K562 (cell line): ENCODE measurements around the gene UQCR11. TPM values are rescaled to one million over a fixed set of nuclear protein-coding genes. Genes with fewer than 3 reads are reported as not detected.

ENCODE experiments used
- ADNP ChIP-seq: fragments of 200-800 bp; sonication (Bioruptor generic); IDR thresholded peaks from 2 replicates; pipeline ENCODE4 v1.6.1; 2016; ENCODE audit warnings: missing genetic modification characterization, missing compliant biosample characterization
- BCOR ChIP-seq: fragments of 450-650 bp; IDR thresholded peaks from 2 replicates; pipeline ENCODE4 v1.6.1; 2016
- CBFB ChIP-seq: sonication (generic); formaldehyde crosslinking; IDR thresholded peaks from 2 replicates; pipeline ENCODE4 v1.4.0; 2020; ENCODE audit warnings: mild to moderate bottlenecking, missing genetic modification reagents
- DDX20 ChIP-seq: fragments of 450-650 bp; IDR thresholded peaks from 2 replicates; pipeline ENCODE4 v1.6.1; 2016; ENCODE audit warnings: missing genetic modification characterization, low read depth, mild to moderate bottlenecking, missing compliant biosample characterization, moderate library complexity
- GTF2F1 ChIP-seq: IDR thresholded peaks from 2 replicates; pipeline ENCODE4 v1.6.1; 2011; ENCODE audit warnings: low read depth, low read length, improper control_type of control experiment
- HSF4 ChIP-seq: fragments of 250-450 bp; sonication (Bioruptor Pico); IDR thresholded peaks from 2 replicates; pipeline ENCODE4 v2.1.2; 2022; ENCODE audit warnings: mild to moderate bottlenecking, moderate library complexity, borderline replicate concordance
- MTA3 ChIP-seq: fragments of 450-650 bp; formaldehyde crosslinking; IDR thresholded peaks from 2 replicates; pipeline ENCODE4 v1.6.1; 2017; ENCODE audit warnings: mild to moderate bottlenecking, borderline replicate concordance
- NFIC ChIP-seq: fragments of 450-650 bp; IDR thresholded peaks from 2 replicates; pipeline ENCODE4 v1.6.1; 2017; ENCODE audit warnings: mild to moderate bottlenecking, inconsistent platforms
- NRF1 ChIP-seq, 2 experiments: fragments of 450-650 bp; IDR thresholded peaks in 1 of 2; conservative IDR thresholded peaks in 1 of 2; 2 replicates each; pipeline ENCODE4 v1.6.1; 2014; ENCODE audit warnings: mild to moderate bottlenecking in 2 of 2
- PHB2 ChIP-seq: fragments of 450-650 bp; IDR thresholded peaks from 2 replicates; pipeline ENCODE4 v1.6.1; 2017; ENCODE audit warnings: low read depth
- RBM25 ChIP-seq: fragments of 200-400 bp; formaldehyde crosslinking; IDR thresholded peaks from 2 replicates; pipeline ENCODE4 v1.6.1; 2018; ENCODE audit warnings: low read length, low read depth, moderate library complexity; ENCODE audit not compliant: severe bottlenecking
- RFX5 ChIP-seq: IDR thresholded peaks from 2 replicates; pipeline ENCODE4 v1.6.1; 2011; ENCODE audit warnings: low read depth, mild to moderate bottlenecking, improper control_type of control experiment, low read length
- SOX6 ChIP-seq: fragments of 450-650 bp; IDR thresholded peaks from 2 replicates; pipeline ENCODE4 v1.6.1; 2014; ENCODE audit warnings: mild to moderate bottlenecking
- STAT5B ChIP-seq: fragments of 250-450 bp; sonication (Bioruptor Pico); IDR thresholded peaks from 2 replicates; pipeline ENCODE4 v1.8.0; 2021; ENCODE audit warnings: mild to moderate bottlenecking, inconsistent platforms
- TAF1 ChIP-seq: IDR thresholded peaks from 2 replicates; pipeline ENCODE4 v1.6.1; 2011; ENCODE audit warnings: mild to moderate bottlenecking, low read length, moderate library complexity; ENCODE audit not compliant: insufficient read depth, control insufficient read depth, severe bottlenecking; ENCODE audit errors: extremely low read depth
- TAL1 ChIP-seq: fragments of 450-650 bp; IDR thresholded peaks from 2 replicates; pipeline ENCODE4 v1.6.1; 2016; ENCODE audit warnings: mild to moderate bottlenecking
- ZC3H4 ChIP-seq: sonication (generic); formaldehyde crosslinking; IDR thresholded peaks from 2 replicates; pipeline ENCODE4 v1.9.0; 2021; ENCODE audit warnings: missing genetic modification reagents, borderline replicate concordance
- ZKSCAN1 ChIP-seq: fragments of 150-350 bp; IDR thresholded peaks from 2 replicates; pipeline ENCODE4 v1.6.1; 2016; ENCODE audit warnings: low read depth, low read length
- ZNF431 ChIP-seq: sonication (generic); formaldehyde crosslinking; IDR thresholded peaks from 2 replicates; pipeline ENCODE4 v1.8.0; 2022; ENCODE audit warnings: mild to moderate bottlenecking, missing genetic modification reagents
- ZNF584 ChIP-seq: fragments of 200-800 bp; sonication (Bioruptor generic); IDR thresholded peaks from 2 replicates; pipeline ENCODE4 v1.6.1; 2016; ENCODE audit warnings: low read depth, mild to moderate bottlenecking, missing genetic modification characterization, missing compliant biosample characterization
- ZNF589 ChIP-seq: fragments of 200-800 bp; sonication (Bioruptor generic); IDR thresholded peaks from 2 replicates; pipeline ENCODE4 v1.6.1; 2016; ENCODE audit warnings: low read depth, missing genetic modification characterization, missing compliant biosample characterization
- polyA plus RNA-seq, 8 experiments: library from polyadenylated mRNA; depleted of rRNA in 4 of 8; stranded (reverse) in 5 of 8; unstranded in 3 of 8; fragments of >200 nt; fragmentation: Nextera tagmentation in 2 of 8; fragmentation: Illumina TruSeq in 1 of 8; extraction: Ambion mirVana in 2 of 8; extraction: Trizol in 1 of 8; gene quantifications; 2 replicates each; pipeline versions ENCODE4 v1.2.1 to v1.2.3, GENCODE V29; 2011 to 2014; ENCODE audit warnings: inconsistent platforms in 1 of 8, missing spikeins in 1 of 8
- total RNA-seq, 7 experiments: library from RNA; depleted of rRNA in 6 of 7; stranded (reverse); fragments of >200 nt in 6 of 7; fragmentation: Illumina TruSeq in 2 of 7; extraction: Trizol in 2 of 7; gene quantifications; 2 replicates each; pipeline versions ENCODE4 v1.2.1 to v1.2.3, GENCODE V29; 2011 to 2021; ENCODE audit warnings: low replicate concordance in 1 of 7
- TF ChIP-seq, protein P1 (sequence below), 3 experiments: fragments of 200-800 bp in 1 of 3; sonication (Bioruptor generic) in 1 of 3; sonication (generic) in 1 of 3; formaldehyde crosslinking in 1 of 3; IDR thresholded peaks; 2 replicates each; pipeline versions ENCODE4 v1.6.1 to v1.8.0; 2016 to 2022; ENCODE audit warnings: mild to moderate bottlenecking in 2 of 3, missing compliant biosample characterization in 2 of 3, missing genetic modification characterization in 2 of 3, missing genetic modification reagents in 1 of 3
- TF ChIP-seq, protein P2 (sequence below): fragments of 250-450 bp; sonication (Bioruptor Pico); IDR thresholded peaks from 2 replicates; pipeline ENCODE4 v1.5.0; 2021; ENCODE audit warnings: mild to moderate bottlenecking, borderline replicate concordance
- TF ChIP-seq, protein P3 (sequence below): fragments of 450-650 bp; IDR thresholded peaks from 2 replicates; pipeline ENCODE4 v1.6.1; 2018; ENCODE audit warnings: mild to moderate bottlenecking, low read depth; ENCODE audit not compliant: partially characterized antibody

UQCR11 gene
- total and polyA plus RNA-seq, 9 of the 15 experiments (the other 6 are each of a cell fraction or from before 2014, with no cell fraction given): 57.6 to 394 (median 259) TPM

DNA sequence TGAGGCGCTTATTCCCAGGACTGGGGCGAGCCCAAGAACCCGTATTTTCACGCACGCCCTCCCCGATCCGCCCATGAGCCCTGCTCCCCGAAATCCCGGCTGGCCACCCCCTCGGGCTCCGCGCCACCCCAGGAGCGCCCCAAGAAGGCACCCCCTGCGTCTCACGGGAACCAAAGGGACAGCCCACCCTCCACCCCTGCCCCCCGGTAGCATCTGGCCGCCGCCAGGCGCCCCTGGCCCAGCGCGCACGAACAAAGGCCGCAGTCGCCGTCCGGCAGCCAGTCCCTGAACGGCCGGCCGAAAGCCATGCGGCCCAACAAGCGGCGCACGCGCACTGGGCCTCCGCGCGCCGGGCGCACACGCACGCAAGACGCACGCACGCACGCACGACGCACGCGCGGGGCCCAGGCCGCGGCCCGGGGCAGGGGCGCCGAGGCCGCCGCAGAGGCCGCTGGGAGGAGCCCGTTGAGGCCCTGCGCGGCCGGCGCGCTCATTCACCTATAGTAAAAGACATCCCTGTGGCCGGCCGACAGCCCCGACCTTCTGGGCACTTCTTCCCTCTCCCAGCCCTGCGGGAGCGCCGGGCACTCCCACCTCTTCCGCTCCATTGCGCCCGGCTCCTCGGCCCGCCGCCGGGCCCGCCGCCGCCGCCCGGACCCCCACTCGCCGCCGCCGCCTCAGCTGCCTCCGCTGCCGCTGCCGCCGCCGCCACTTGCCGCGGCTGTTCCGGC lies 13.1 kb downstream of the UQCR11 start (continued):
- TF ChIP-seq PHB2: no peak
- no peak for TF ChIP-seq CBFB (CRISPR knock-in tag)
- TF ChIP-seq, protein P1, sequence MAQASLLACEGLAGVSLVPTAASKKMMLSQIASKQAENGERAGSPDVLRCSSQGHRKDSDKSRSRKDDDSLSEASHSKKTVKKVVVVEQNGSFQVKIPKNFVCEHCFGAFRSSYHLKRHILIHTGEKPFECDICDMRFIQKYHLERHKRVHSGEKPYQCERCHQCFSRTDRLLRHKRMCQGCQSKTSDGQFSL (CRISPR knock-in tag; IDR thresholded peaks at IDR 0.05): no peak
- TF ChIP-seq, protein P1 (tag; IDR thresholded peaks at IDR 0.05): no peak
- no peak for TF ChIP-seq ZNF431 (CRISPR knock-in tag)
- TF ChIP-seq ZNF589 (CRISPR knock-in tag): peak; percentile 33; the same call in 1 of the 2 replicates
- no peak for TF ChIP-seq SOX6
- TF ChIP-seq NRF1 (conservative IDR thresholded peaks at IDR 0.05 in 1 of 2, IDR thresholded peaks at IDR 0.05 in 1 of 2): peak; percentile 93 to 95
- TF ChIP-seq HSF4 (CRISPR knock-in tag): no peak
- TF ChIP-seq GTF2F1: no peak; the same call in 1 of the 2 replicates
- TF ChIP-seq ADNP (tag): no peak
- TF ChIP-seq, protein P2, sequence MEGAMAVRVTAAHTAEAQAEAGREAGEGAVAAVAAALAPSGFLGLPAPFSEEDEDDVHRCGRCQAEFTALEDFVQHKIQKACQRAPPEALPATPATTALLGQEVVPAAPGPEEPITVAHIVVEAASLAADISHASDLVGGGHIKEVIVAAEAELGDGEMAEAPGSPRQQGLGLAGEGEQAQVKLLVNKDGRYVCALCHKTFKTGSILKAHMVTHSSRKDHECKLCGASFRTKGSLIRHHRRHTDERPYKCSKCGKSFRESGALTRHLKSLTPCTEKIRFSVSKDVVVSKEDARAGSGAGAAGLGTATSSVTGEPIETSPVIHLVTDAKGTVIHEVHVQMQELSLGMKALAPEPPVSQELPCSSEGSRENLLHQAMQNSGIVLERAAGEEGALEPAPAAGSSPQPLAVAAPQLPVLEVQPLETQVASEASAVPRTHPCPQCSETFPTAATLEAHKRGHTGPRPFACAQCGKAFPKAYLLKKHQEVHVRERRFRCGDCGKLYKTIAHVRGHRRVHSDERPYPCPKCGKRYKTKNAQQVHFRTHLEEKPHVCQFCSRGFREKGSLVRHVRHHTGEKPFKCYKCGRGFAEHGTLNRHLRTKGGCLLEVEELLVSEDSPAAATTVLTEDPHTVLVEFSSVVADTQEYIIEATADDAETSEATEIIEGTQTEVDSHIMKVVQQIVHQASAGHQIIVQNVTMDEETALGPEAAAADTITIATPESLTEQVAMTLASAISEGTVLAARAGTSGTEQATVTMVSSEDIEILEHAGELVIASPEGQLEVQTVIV (CRISPR knock-in tag): no peak
- no peak for TF ChIP-seq RBM25
- no peak for TF ChIP-seq BCOR
- TF ChIP-seq, protein P3, sequence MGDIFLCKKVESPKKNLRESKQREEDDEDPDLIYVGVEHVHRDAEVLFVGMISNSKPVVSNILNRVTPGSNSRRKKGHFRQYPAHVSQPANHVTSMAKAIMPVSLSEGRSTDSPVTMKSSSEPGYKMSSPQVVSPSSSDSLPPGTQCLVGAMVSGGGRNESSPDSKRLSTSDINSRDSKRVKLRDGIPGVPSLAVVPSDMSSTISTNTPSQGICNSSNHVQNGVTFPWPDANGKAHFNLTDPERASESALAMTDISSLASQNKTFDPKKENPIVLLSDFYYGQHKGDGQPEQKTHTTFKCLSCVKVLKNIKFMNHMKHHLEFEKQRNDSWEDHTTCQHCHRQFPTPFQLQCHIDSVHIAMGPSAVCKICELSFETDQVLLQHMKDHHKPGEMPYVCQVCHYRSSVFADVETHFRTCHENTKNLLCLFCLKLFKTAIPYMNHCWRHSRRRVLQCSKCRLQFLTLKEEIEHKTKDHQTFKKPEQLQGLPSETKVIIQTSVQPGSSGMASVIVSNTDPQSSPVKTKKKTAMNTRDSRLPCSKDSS: no peak
- TF ChIP-seq DDX20 (tag): no peak
- TF ChIP-seq TAF1: peak; percentile 82
- no peak for TF ChIP-seq RFX5
- no peak for TF ChIP-seq ZC3H4 (CRISPR knock-in tag)
- no peak for TF ChIP-seq STAT5B
- no peak for TF ChIP-seq TAL1
- no peak for TF ChIP-seq MTA3
- no peak for TF ChIP-seq ZNF584 (CRISPR knock-in tag)
- no peak for TF ChIP-seq ZKSCAN1
- peak; percentile 47 for TF ChIP-seq NFIC
